HepG2 (cell line): ENCODE measurements around the gene MYO15A. TPM values are rescaled to one million over a fixed set of nuclear protein-coding genes. Genes with fewer than 3 reads are reported as not detected.

Experiments
- CBX1 ChIP-seq: IDR thresholded peaks from one replicate; pipeline ENCODE4 v1.6.1; 2016; ENCODE audit warnings: antibody characterized with exemption, low read depth
- FIP1L1 ChIP-seq: fragments of 200-400 bp; formaldehyde crosslinking; IDR thresholded peaks from 2 replicates; pipeline ENCODE4 v1.6.1; 2018; ENCODE audit warnings: low read depth, mild to moderate bottlenecking, low read length, moderate library complexity, borderline replicate concordance; ENCODE audit not compliant: insufficient read depth
- FOXC1 ChIP-seq: sonication (generic); formaldehyde crosslinking; IDR thresholded peaks from 2 replicates; pipeline ENCODE4 v1.8.0; 2022; ENCODE audit warnings: mild to moderate bottlenecking, missing genetic modification reagents, borderline replicate concordance
- FOXK1 ChIP-seq: sonication (generic); formaldehyde crosslinking; IDR thresholded peaks from 2 replicates; pipeline ENCODE4 v1.4.0; 2020; ENCODE audit warnings: low read depth, missing genetic modification reagents, borderline replicate concordance
- HNF4A ChIP-seq: sonication (generic); formaldehyde crosslinking; IDR thresholded peaks from 2 replicates; pipeline ENCODE4 v1.4.0; 2020; ENCODE audit warnings: missing genetic modification reagents
- HOXA7 ChIP-seq: sonication (generic); formaldehyde crosslinking; IDR thresholded peaks from 2 replicates; pipeline ENCODE4 v1.8.1; 2022; ENCODE audit warnings: mild to moderate bottlenecking, missing genetic modification reagents, moderate library complexity
- MED1 ChIP-seq: sonication (generic); formaldehyde crosslinking; IDR thresholded peaks from 2 replicates; pipeline ENCODE4 v1.4.0; 2020; ENCODE audit warnings: missing genetic modification reagents
- MLLT10 ChIP-seq: sonication (generic); formaldehyde crosslinking; IDR thresholded peaks from 2 replicates; pipeline ENCODE4 v1.4.0; 2020; ENCODE audit warnings: missing genetic modification reagents
- NCOA1 ChIP-seq: sonication (generic); formaldehyde crosslinking; IDR thresholded peaks from 2 replicates; pipeline ENCODE4 v1.9.0; 2021; ENCODE audit warnings: missing genetic modification reagents
- NFKB2 ChIP-seq: sonication (generic); formaldehyde crosslinking; IDR thresholded peaks from 2 replicates; pipeline ENCODE4 v1.4.0; 2020; ENCODE audit warnings: missing genetic modification reagents, borderline replicate concordance
- PRDM4 ChIP-seq: sonication (generic); formaldehyde crosslinking; IDR thresholded peaks from 2 replicates; pipeline ENCODE4 v1.9.0; 2021; ENCODE audit warnings: missing genetic modification reagents, borderline replicate concordance
- PTBP1 ChIP-seq: fragments of 200-400 bp; formaldehyde crosslinking; IDR thresholded peaks from 2 replicates; pipeline ENCODE4 v1.6.1; 2018; ENCODE audit warnings: low read length, low read depth; ENCODE audit not compliant: poor library complexity, severe bottlenecking
- SAFB2 ChIP-seq: sonication (generic); formaldehyde crosslinking; IDR thresholded peaks from 2 replicates; pipeline ENCODE4 v1.5.1; 2020; ENCODE audit warnings: missing genetic modification reagents, low read depth, mild to moderate bottlenecking, borderline replicate concordance
- SETDB1 ChIP-seq: sonication (generic); formaldehyde crosslinking; IDR thresholded peaks from 2 replicates; pipeline ENCODE4 v1.5.1; 2020; ENCODE audit warnings: missing genetic modification reagents, mild to moderate bottlenecking, borderline replicate concordance
- SMAD1 ChIP-seq: sonication (generic); formaldehyde crosslinking; IDR thresholded peaks from 2 replicates; pipeline ENCODE4 v1.4.0; 2020; ENCODE audit warnings: missing genetic modification reagents, low read depth, mild to moderate bottlenecking, borderline replicate concordance
- TCF7 ChIP-seq: sonication (generic); IDR thresholded peaks from 2 replicates; pipeline ENCODE4 v1.6.1; 2016; ENCODE audit warnings: antibody characterized with exemption, low read depth
- ZBTB8A ChIP-seq: sonication (generic); formaldehyde crosslinking; IDR thresholded peaks from 2 replicates; pipeline ENCODE4 v1.4.0; 2020; ENCODE audit warnings: mild to moderate bottlenecking, low read depth, missing genetic modification reagents, borderline replicate concordance
- ZMYM4 ChIP-seq: sonication (generic); formaldehyde crosslinking; IDR thresholded peaks from 2 replicates; pipeline ENCODE4 v1.8.1; 2023; ENCODE audit warnings: mild to moderate bottlenecking, missing genetic modification reagents
- ZNF331 ChIP-seq: sonication (generic); formaldehyde crosslinking; IDR thresholded peaks from 2 replicates; pipeline ENCODE4 v1.4.0; 2020; ENCODE audit warnings: missing genetic modification reagents
- ZNF512B ChIP-seq: sonication (generic); formaldehyde crosslinking; IDR thresholded peaks from 2 replicates; pipeline ENCODE4 v1.5.1; 2020; ENCODE audit warnings: missing genetic modification reagents, mild to moderate bottlenecking, borderline replicate concordance
- ZNF546 ChIP-seq: sonication (generic); formaldehyde crosslinking; conservative IDR thresholded peaks from 2 replicates; pipeline ENCODE4 v1.8.1; 2023; ENCODE audit warnings: mild to moderate bottlenecking, missing genetic modification reagents
- polyA plus RNA-seq, 8 experiments: library from polyadenylated mRNA; depleted of rRNA in 3 of 8; stranded (reverse) in 7 of 8; unstranded in 1 of 8; fragments of >200 nt; fragmentation: Illumina TruSeq in 4 of 8; extraction: Trizol in 4 of 8; gene quantifications; 2 replicates each; pipeline versions ENCODE4 v1.2.1 to v1.2.3, GENCODE V29; 2011 to 2016; ENCODE audit warnings: low read depth in 4 of 8, missing spikeins in 1 of 8, mixed read lengths in 1 of 8; ENCODE audit not compliant: insufficient read depth in 1 of 8
- total RNA-seq, 5 experiments: library from RNA; depleted of rRNA; stranded (reverse); fragments of >200 nt; fragmentation: Illumina TruSeq; extraction: Trizol; gene quantifications; 2 replicates each; pipeline ENCODE4 v1.2.3, GENCODE V29; 2016; ENCODE audit warnings: low read depth in 1 of 5
- TF ChIP-seq, protein P1 (sequence below): sonication (generic); formaldehyde crosslinking; IDR thresholded peaks from 2 replicates; pipeline ENCODE4 v1.5.0; 2020; ENCODE audit warnings: mild to moderate bottlenecking, missing genetic modification reagents, moderate library complexity

Gene MYO15A
- total and polyA plus RNA-seq, 2 of the 13 experiments (the other 11 are each of a cell fraction or from before 2014, with no cell fraction given) = 0.07 to 0.20 TPM

DNA sequence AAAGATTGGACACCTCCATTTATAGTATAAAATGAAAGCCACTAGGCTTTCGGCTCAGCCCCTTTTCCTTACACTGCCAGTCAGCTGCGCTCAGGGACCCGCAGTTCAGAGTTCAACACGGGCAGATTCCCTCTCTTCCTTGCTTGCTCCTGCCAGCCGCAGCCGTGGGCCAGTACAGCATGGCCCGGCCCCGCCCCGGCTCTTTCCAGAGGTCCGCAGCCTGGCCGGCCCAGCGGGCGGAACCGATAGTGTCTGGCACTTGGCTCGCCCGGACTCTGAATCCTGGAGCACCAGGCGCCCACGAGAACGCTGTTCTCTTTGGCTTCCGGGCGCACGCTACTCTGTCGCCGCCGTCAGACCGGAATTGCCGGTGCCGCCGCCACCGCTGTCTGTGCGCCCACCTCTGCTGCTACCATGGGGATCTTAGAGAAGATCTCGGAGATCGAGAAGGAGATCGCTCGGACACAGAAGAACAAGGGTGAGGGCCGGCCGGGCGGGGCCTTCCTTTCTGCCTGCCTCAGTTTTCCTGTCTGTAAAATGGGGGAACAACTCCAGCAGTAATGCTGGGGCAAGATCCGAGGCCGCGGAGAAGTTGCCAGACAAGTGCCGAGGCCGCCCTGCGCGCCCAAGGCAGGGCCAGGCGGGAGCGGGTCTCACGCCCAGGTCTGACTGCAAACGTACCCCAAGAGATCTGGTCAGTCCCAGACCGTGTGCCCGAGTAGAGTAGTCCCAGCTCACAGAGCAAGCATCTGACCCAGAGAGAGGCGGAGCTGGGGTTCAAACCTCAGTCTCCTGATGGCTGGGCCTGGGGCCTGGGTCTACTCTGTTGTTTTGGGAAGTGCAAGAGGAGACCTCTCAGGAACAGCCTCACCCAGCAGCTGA lies 20.7 kb upstream of the MYO15A start, which contains the start of gene DRG2 (continued):
- TF ChIP-seq, protein P1, sequence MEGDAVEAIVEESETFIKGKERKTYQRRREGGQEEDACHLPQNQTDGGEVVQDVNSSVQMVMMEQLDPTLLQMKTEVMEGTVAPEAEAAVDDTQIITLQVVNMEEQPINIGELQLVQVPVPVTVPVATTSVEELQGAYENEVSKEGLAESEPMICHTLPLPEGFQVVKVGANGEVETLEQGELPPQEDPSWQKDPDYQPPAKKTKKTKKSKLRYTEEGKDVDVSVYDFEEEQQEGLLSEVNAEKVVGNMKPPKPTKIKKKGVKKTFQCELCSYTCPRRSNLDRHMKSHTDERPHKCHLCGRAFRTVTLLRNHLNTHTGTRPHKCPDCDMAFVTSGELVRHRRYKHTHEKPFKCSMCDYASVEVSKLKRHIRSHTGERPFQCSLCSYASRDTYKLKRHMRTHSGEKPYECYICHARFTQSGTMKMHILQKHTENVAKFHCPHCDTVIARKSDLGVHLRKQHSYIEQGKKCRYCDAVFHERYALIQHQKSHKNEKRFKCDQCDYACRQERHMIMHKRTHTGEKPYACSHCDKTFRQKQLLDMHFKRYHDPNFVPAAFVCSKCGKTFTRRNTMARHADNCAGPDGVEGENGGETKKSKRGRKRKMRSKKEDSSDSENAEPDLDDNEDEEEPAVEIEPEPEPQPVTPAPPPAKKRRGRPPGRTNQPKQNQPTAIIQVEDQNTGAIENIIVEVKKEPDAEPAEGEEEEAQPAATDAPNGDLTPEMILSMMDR = peak; percentile 59
- TF ChIP-seq ZNF331 (CRISPR knock-in tag) = peak; percentile 97
- peak; percentile 75; the same call in 1 of the 2 replicates for TF ChIP-seq SAFB2 (CRISPR knock-in tag)
- peak; percentile 95 for TF ChIP-seq MED1 (CRISPR knock-in tag)
- no peak for TF ChIP-seq MLLT10 (CRISPR knock-in tag)
- TF ChIP-seq TCF7 = no peak; the same call in 1 of the 2 replicates
- TF ChIP-seq FOXC1 = peak; percentile 87
- peak; percentile 96 for TF ChIP-seq ZMYM4
- peak; percentile 88 for TF ChIP-seq NFKB2 (CRISPR knock-in tag)
- peak; percentile 95 for TF ChIP-seq HNF4A (CRISPR knock-in tag)
- peak; percentile 96; the same call in 1 of the 2 replicates for TF ChIP-seq SMAD1 (CRISPR knock-in tag)
- TF ChIP-seq FOXK1 (CRISPR knock-in tag) = peak; percentile 95
- no peak for TF ChIP-seq FIP1L1
- 0 out of 2 replicates have a peak, but pooled peaks have one; percentile 49 for TF ChIP-seq ZNF546 (CRISPR knock-in tag)
- no peak for TF ChIP-seq ZNF512B (CRISPR knock-in tag)
- peak; percentile 73 for TF ChIP-seq CBX1
- TF ChIP-seq PRDM4 (CRISPR knock-in tag) = no peak; the same call in 1 of the 2 replicates
- no peak for TF ChIP-seq SETDB1 (CRISPR knock-in tag)
- no peak; the same call in 1 of the 2 replicates for TF ChIP-seq ZBTB8A (CRISPR knock-in tag)
- no peak for TF ChIP-seq HOXA7 (CRISPR knock-in tag)
- TF ChIP-seq NCOA1 (CRISPR knock-in tag) = peak; percentile 91
- TF ChIP-seq PTBP1 = peak; percentile 85
